GM18499 (cell line): ENCODE results near the gene TAS2R14.

Experiments
- ATAC-seq: cut with Tn5 transposase; IDR thresholded peaks from one replicate; pipeline ENCODE4 v1.9.1; 2021; ENCODE audit warnings: moderate number of reproducible peaks; ENCODE audit not compliant: insufficient read depth, unreplicated experiment

Gene TAS2R14

GRCh38 chr12:10910380-10910779, 28.7 kb downstream of the TAS2R14 start:
- ATAC-seq: no peak

- ATAC-seq: no peak
Observed at GRCh38 chr12:10909462-10909861, 29.6 kb downstream of the TAS2R14 start, which contains the start of gene TAS2R13. Gene TAS2R13, minus strand, starts transcription at chr12:10909562. Its CDS starts 264 bp downstream, at chr12:10909298.

- ATAC-seq: no peak
Observed at GRCh38 chr12:10904686-10905085, 34.4 kb downstream of the TAS2R14 start.

- no peak for ATAC-seq
Observed at GRCh38 chr12:10901427-10901826, 37.6 kb downstream of the TAS2R14 start.

GRCh38 chr12:10900972-10901371, 38.1 kb downstream of the TAS2R14 start:
- ATAC-seq: no peak

GRCh38 chr12:10900530-10900929, 38.5 kb downstream of the TAS2R14 start:
- no peak for ATAC-seq

- ATAC-seq: no peak
Observed at GRCh38 chr12:10896854-10897253, 42.2 kb downstream of the TAS2R14 start.

GRCh38 chr12:10891937-10892336, 47.1 kb downstream of the TAS2R14 start:
- no peak for ATAC-seq

- no peak for ATAC-seq
Observed at GRCh38 chr12:10889226-10889625, 49.8 kb downstream of the TAS2R14 start.
